ENCODE measurements around the gene SUMO4. TPM values are rescaled to one million over a fixed set of nuclear protein-coding genes. Genes with fewer than 3 reads are reported as not detected.
A peak's percentile ranks its signal among the peaks of the same experiment; 100 is the strongest.

The SUMO4 gene
- total and polyA plus RNA-seq, 10 of the 15 experiments (the other 5 are each of a cell fraction or from before 2014, with no cell fraction given): 0.07 to 5.3 (median 1.0) TPM; not detected in 1

DNA sequence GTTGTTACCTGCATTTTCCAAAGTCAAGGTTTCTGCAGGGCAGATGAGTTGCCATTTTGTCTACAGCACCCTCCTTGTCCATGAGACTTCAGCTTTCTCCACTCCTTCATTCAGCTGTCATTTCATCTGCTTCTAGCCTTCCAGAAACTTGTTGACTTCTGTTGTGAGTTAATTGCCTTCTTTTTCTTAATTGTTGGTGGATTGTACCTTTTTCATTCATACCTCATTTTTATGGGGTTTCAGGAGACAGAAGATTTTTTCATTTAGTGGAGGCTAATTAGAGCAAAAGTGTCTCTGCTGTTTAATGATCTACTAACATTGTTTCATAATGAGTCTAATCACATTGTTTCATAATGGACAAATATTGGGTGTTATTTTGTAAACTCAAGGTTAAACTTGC, 7.5 kb upstream of the SUMO4 start (continued):
- TF ChIP-seq PKNOX1 (IDR thresholded peaks at IDR 0.05): peak; percentile 69
- no peak for TF ChIP-seq FOS (IDR thresholded peaks at IDR 0.05; ENCODE audit: borderline replicate concordance, extremely low read depth, insufficient read length)
- TF ChIP-seq EGR1 (IDR thresholded peaks at IDR 0.05; ENCODE audit: borderline replicate concordance in 1 of 2, low read depth in 2 of 2, low read length in 2 of 2): no peak
- no peak for TF ChIP-seq GATAD2B (conservative IDR thresholded peaks at IDR 0.05; ENCODE audit: low read depth)
- TF ChIP-seq E2F8 (IDR thresholded peaks at IDR 0.05; ENCODE audit: low read depth, partially characterized antibody): no peak
- TF ChIP-seq IRF4 (IDR thresholded peaks at IDR 0.05; ENCODE audit: low read depth, low read length): no peak
- no peak for TF ChIP-seq SIX5 (IDR thresholded peaks at IDR 0.05; ENCODE audit: low read depth, low read length, severe bottlenecking)
- TF ChIP-seq ZNF207 (IDR thresholded peaks at IDR 0.05; ENCODE audit: borderline replicate concordance): no peak
- no peak for TF ChIP-seq NFYB (IDR thresholded peaks at IDR 0.05; ENCODE audit: insufficient read depth, low read depth, low read length)
- TF ChIP-seq NFYA (IDR thresholded peaks at IDR 0.05; ENCODE audit: borderline replicate concordance, low read depth, low read length): no peak
- TF ChIP-seq BCL11A (IDR thresholded peaks at IDR 0.05; ENCODE audit: low read depth, low read length): no peak
- TF ChIP-seq NRF1 (conservative IDR thresholded peaks at IDR 0.05; ENCODE audit: low read depth, low read length): no peak
- no peak for TF ChIP-seq ZBTB40 (IDR thresholded peaks at IDR 0.05; ENCODE audit: borderline replicate concordance)
- TF ChIP-seq MEF2B (IDR thresholded peaks at IDR 0.05; ENCODE audit: partially characterized antibody, poor library complexity, severe bottlenecking): peak; percentile 31
- TF ChIP-seq, protein P1, sequence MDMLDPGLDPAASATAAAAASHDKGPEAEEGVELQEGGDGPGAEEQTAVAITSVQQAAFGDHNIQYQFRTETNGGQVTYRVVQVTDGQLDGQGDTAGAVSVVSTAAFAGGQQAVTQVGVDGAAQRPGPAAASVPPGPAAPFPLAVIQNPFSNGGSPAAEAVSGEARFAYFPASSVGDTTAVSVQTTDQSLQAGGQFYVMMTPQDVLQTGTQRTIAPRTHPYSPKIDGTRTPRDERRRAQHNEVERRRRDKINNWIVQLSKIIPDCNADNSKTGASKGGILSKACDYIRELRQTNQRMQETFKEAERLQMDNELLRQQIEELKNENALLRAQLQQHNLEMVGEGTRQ (IDR thresholded peaks at IDR 0.05; ENCODE audit: borderline replicate concordance, low read depth, low read length): no peak
- no peak for TF ChIP-seq POU2F2 (IDR thresholded peaks at IDR 0.05; ENCODE audit: borderline replicate concordance, low read depth, low read length)
- TF ChIP-seq ZNF217 (IDR thresholded peaks at IDR 0.05): no peak
- TF ChIP-seq PAX8 (IDR thresholded peaks at IDR 0.05): no peak
- TF ChIP-seq RAD51 (IDR thresholded peaks at IDR 0.05): peak; percentile 12; the same call in 1 of the 2 replicates
- no peak for TF ChIP-seq FOXK2 (IDR thresholded peaks at IDR 0.05)
- TF ChIP-seq LARP7 (IDR thresholded peaks at IDR 0.05): no peak
